HepG2 (cell line): Measurements from ENCODE around the gene MCOLN1. TPM values are rescaled to one million over a fixed set of nuclear protein-coding genes. Genes with fewer than 3 reads are reported as not detected.
A peak's percentile ranks its signal among the peaks of the same experiment; 100 is the strongest.

Experiments used
- ARID5B ChIP-seq: IDR thresholded peaks from 2 replicates; pipeline ENCODE4 v1.4.0; 2020; ENCODE audit warnings: mild to moderate bottlenecking, missing genetic modification reagents
- ATF7-NPFF ChIP-seq: sonication (generic); formaldehyde crosslinking; IDR thresholded peaks from 2 replicates; pipeline ENCODE4 v1.8.1; 2023; ENCODE audit warnings: mild to moderate bottlenecking, low read depth, missing genetic modification reagents, moderate library complexity
- CBFB ChIP-seq: sonication (generic); formaldehyde crosslinking; IDR thresholded peaks from 2 replicates; pipeline ENCODE4 v1.4.0; 2020; ENCODE audit warnings: missing genetic modification reagents
- CEBPZ ChIP-seq: IDR thresholded peaks from 2 replicates; pipeline ENCODE4 v1.6.1; 2012; ENCODE audit warnings: low read length, improper control_type of control experiment
- CENPX ChIP-seq: sonication (generic); formaldehyde crosslinking; IDR thresholded peaks from 2 replicates; pipeline ENCODE4 v1.9.0; 2021; ENCODE audit warnings: mild to moderate bottlenecking, missing genetic modification reagents, moderate library complexity
- HNRNPK ChIP-seq: fragments of 200-400 bp; formaldehyde crosslinking; IDR thresholded peaks from 2 replicates; pipeline ENCODE4 v1.6.1; 2018; ENCODE audit warnings: low read length, low read depth, moderate library complexity, mild to moderate bottlenecking; ENCODE audit not compliant: poor library complexity, severe bottlenecking
- JUN ChIP-seq: sonication (generic); formaldehyde crosslinking; IDR thresholded peaks from 2 replicates; pipeline ENCODE4 v1.4.0; 2020; ENCODE audit warnings: mild to moderate bottlenecking, missing genetic modification reagents
- KLF15 ChIP-seq: sonication (generic); formaldehyde crosslinking; IDR thresholded peaks from 2 replicates; pipeline ENCODE4 v1.8.1; 2023; ENCODE audit warnings: borderline replicate concordance, mild to moderate bottlenecking, inconsistent platforms, missing genetic modification reagents, mixed read lengths
- MLX ChIP-seq: IDR thresholded peaks from 2 replicates; pipeline ENCODE4 v1.6.1; 2016
- NONO ChIP-seq, 2 experiments: fragments of 450-650 bp in 1 of 2; sonication (generic) in 1 of 2; formaldehyde crosslinking in 1 of 2; IDR thresholded peaks in 1 of 2; conservative IDR thresholded peaks in 1 of 2; 2 replicates each; pipeline versions ENCODE4 v1.6.1 to v1.8.0; 2017 to 2022; ENCODE audit warnings: mild to moderate bottlenecking in 1 of 2, missing genetic modification reagents in 1 of 2, moderate library complexity in 1 of 2
- XBP1 ChIP-seq: sonication (generic); formaldehyde crosslinking; IDR thresholded peaks from 2 replicates; pipeline ENCODE4 v1.5.0; 2020; ENCODE audit warnings: missing genetic modification reagents
- ZFP90 ChIP-seq: sonication (generic); formaldehyde crosslinking; IDR thresholded peaks from 2 replicates; pipeline ENCODE4 v1.8.0; 2022; ENCODE audit warnings: missing genetic modification reagents, mild to moderate bottlenecking, inconsistent platforms, borderline replicate concordance
- ZMYM2 ChIP-seq: sonication (generic); formaldehyde crosslinking; IDR thresholded peaks from 2 replicates; pipeline ENCODE4 v1.8.0; 2022; ENCODE audit warnings: mild to moderate bottlenecking, missing genetic modification reagents
- ZNF256 ChIP-seq: sonication (generic); formaldehyde crosslinking; conservative IDR thresholded peaks from 2 replicates; pipeline ENCODE4 v1.4.0; 2020; ENCODE audit warnings: missing genetic modification reagents
- ZNF264 ChIP-seq: sonication (generic); formaldehyde crosslinking; IDR thresholded peaks from 2 replicates; pipeline ENCODE4 v1.4.0; 2020; ENCODE audit warnings: missing genetic modification reagents
- ZNF547 ChIP-seq: sonication (generic); formaldehyde crosslinking; IDR thresholded peaks from 2 replicates; pipeline ENCODE4 v1.5.1; 2020; ENCODE audit warnings: mild to moderate bottlenecking, missing genetic modification reagents
- ZNF780A ChIP-seq: sonication (generic); formaldehyde crosslinking; IDR thresholded peaks from 2 replicates; pipeline ENCODE4 v1.8.0; 2022; ENCODE audit warnings: mild to moderate bottlenecking, missing genetic modification reagents, moderate library complexity
- polyA plus RNA-seq, 8 experiments: library from polyadenylated mRNA; depleted of rRNA in 3 of 8; stranded (reverse) in 7 of 8; unstranded in 1 of 8; fragments of >200 nt; fragmentation: Illumina TruSeq in 4 of 8; extraction: Trizol in 4 of 8; gene quantifications; 2 replicates each; pipeline versions ENCODE4 v1.2.1 to v1.2.3, GENCODE V29; 2011 to 2016; ENCODE audit warnings: low read depth in 4 of 8, missing spikeins in 1 of 8, mixed read lengths in 1 of 8; ENCODE audit not compliant: insufficient read depth in 1 of 8
- total RNA-seq, 5 experiments: library from RNA; depleted of rRNA; stranded (reverse); fragments of >200 nt; fragmentation: Illumina TruSeq; extraction: Trizol; gene quantifications; 2 replicates each; pipeline ENCODE4 v1.2.3, GENCODE V29; 2016; ENCODE audit warnings: low read depth in 1 of 5
- TF ChIP-seq, protein P1 (sequence below): sonication (generic); formaldehyde crosslinking; IDR thresholded peaks from 2 replicates; pipeline ENCODE4 v1.4.0; 2020; ENCODE audit warnings: missing genetic modification reagents
- TF ChIP-seq, protein P2 (sequence below): conservative IDR thresholded peaks from 2 replicates; pipeline ENCODE4 v1.6.1; 2018; ENCODE audit warnings: missing genetic modification reagents

The MCOLN1 gene
- total and polyA plus RNA-seq, 2 of the 13 experiments (the other 11 are each of a cell fraction or from before 2014, with no cell fraction given) = 3.4 to 15.7 TPM

- TF ChIP-seq, protein P1, sequence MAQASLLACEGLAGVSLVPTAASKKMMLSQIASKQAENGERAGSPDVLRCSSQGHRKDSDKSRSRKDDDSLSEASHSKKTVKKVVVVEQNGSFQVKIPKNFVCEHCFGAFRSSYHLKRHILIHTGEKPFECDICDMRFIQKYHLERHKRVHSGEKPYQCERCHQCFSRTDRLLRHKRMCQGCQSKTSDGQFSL (CRISPR knock-in tag) = no peak
- 0 out of 2 replicates have a peak, but pooled peaks have one; percentile 16 for TF ChIP-seq MLX (CRISPR knock-in tag)
- TF ChIP-seq JUN (CRISPR knock-in tag) = no peak
- TF ChIP-seq, protein P2, sequence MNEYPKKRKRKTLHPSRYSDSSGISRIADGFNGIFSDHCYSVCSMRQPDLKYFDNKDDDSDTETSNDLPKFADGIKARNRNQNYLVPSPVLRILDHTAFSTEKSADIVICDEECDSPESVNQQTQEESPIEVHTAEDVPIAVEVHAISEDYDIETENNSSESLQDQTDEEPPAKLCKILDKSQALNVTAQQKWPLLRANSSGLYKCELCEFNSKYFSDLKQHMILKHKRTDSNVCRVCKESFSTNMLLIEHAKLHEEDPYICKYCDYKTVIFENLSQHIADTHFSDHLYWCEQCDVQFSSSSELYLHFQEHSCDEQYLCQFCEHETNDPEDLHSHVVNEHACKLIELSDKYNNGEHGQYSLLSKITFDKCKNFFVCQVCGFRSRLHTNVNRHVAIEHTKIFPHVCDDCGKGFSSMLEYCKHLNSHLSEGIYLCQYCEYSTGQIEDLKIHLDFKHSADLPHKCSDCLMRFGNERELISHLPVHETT = no peak
- TF ChIP-seq NONO (IDR thresholded peaks at IDR 0.05) = no peak
- peak; percentile 55; the same call in 1 of the 2 replicates for TF ChIP-seq NONO (CRISPR knock-in tag; conservative IDR thresholded peaks at IDR 0.05)
- TF ChIP-seq ZNF264 (CRISPR knock-in tag) = no peak
- TF ChIP-seq ZNF547 (CRISPR knock-in tag) = peak; percentile 81; the same call in 1 of the 2 replicates
- TF ChIP-seq ATF7-NPFF (CRISPR knock-in tag) = peak; percentile 67; the same call in 1 of the 2 replicates
- TF ChIP-seq HNRNPK = no peak
- peak; percentile 60; the same call in 1 of the 2 replicates for TF ChIP-seq KLF15 (CRISPR knock-in tag)
- 0 out of 2 replicates have a peak, but pooled peaks have one; percentile 23 for TF ChIP-seq ZNF256 (CRISPR knock-in tag)
- no peak for TF ChIP-seq CENPX (CRISPR knock-in tag)
- TF ChIP-seq CBFB = no peak; the same call in 1 of the 2 replicates
- no peak for TF ChIP-seq ZMYM2 (CRISPR knock-in tag)
- no peak for TF ChIP-seq ZFP90 (CRISPR knock-in tag)
- TF ChIP-seq CEBPZ = no peak
- TF ChIP-seq ARID5B = 0 out of 2 replicates have a peak, but pooled peaks have one; percentile 6
- peak; percentile 78; the same call in 1 of the 2 replicates for TF ChIP-seq ZNF780A (CRISPR knock-in tag)
- TF ChIP-seq XBP1 (CRISPR knock-in tag) = no peak
Measured at GRCh38 chr19:7500811-7501450, 21.5 kb upstream of the MCOLN1 start (continued).
